Rectal smooth muscle tissue (tissue), 1 donor: Measurements from ENCODE around the gene SGK1.
"Not testable (repeated sequence)": the region's sequence is repeated elsewhere in the genome, so short reads cannot be mapped to it uniquely, and the experiment has no call there.

Source experiments
- H3K27ac ChIP-seq: one replicate; pipeline ENCODE4 v1.7.0; 2013; ENCODE audit warnings: low read depth, low read length, inconsistent platforms
- H3K27me3 ChIP-seq: one replicate; pipeline ENCODE4 v1.7.0; 2013; ENCODE audit warnings: low read length; ENCODE audit not compliant: control insufficient read depth, insufficient read depth
- H3K36me3 ChIP-seq: one replicate; pipeline ENCODE4 v1.7.0; 2013; ENCODE audit warnings: low read length; ENCODE audit not compliant: control insufficient read depth, insufficient read depth
- H3K4me1 ChIP-seq: one replicate; pipeline ENCODE4 v1.7.0; 2013; ENCODE audit warnings: low read length; ENCODE audit not compliant: control insufficient read depth, insufficient read depth
- H3K4me3 ChIP-seq: one replicate; pipeline ENCODE4 v1.7.0; 2013; ENCODE audit warnings: low read length
- H3K9ac ChIP-seq: one replicate; pipeline ENCODE4 v1.7.0; 2013; ENCODE audit warnings: low read length

Gene SGK1

GRCh38 chr6:134217798-134218140, 100.1 kb downstream of the SGK1 start:
- Histone ChIP-seq H3K36me3 (no peaks in the 10 kb centered on the region), H3K4me1 (no peaks in the 10 kb centered on the region), H3K27me3 (no peaks in the 10 kb centered on the region), H3K9ac (no peak overlapping the region), H3K27ac (no peak overlapping the region), H3K4me3 (no peak overlapping the region)

- Histone ChIP-seq H3K9ac (no peak overlapping the region), H3K27me3 (no peaks in the 10 kb centered on the region), H3K4me3 (no peak overlapping the region), H3K27ac (no peak overlapping the region), H3K36me3 (no peaks in the 10 kb centered on the region), H3K4me1 (no peaks in the 10 kb centered on the region)
These were observed 100.7 kb downstream of the SGK1 start for GRCh38 chr6:134217105-134217797.

GRCh38 chr6:134216301-134217010, 101.5 kb downstream of the SGK1 start:
- Histone ChIP-seq H3K9ac (no peak overlapping the region), H3K27ac (no peak overlapping the region), H3K4me1 (no peaks in the 10 kb centered on the region), H3K4me3 (no peak overlapping the region), H3K36me3 (no peaks in the 10 kb centered on the region), H3K27me3 (no peaks in the 10 kb centered on the region)

DNA sequence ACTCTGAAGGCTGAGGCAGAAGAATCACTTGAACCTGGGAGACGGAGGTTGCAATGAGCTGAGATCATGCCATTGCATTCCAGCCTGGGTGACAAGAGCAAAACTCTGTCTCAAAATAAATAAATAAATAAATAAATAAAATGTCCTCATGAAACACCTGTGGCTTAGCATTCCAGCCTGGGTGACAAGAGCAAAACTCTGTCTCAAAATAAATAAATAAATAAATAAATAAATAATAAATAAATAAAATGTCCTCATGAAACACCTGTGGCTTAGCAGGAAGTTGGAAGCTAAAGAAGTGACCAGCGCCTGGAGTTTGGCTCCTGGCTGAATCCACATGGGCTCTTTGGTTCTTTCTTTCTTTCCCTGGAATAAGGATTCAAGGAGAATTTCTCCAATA, 104.5 kb downstream of the SGK1 start:
- not testable (repeated sequence) for H3K4me3 ChIP-seq, H3K27me3 ChIP-seq, H3K9ac ChIP-seq, H3K36me3 ChIP-seq, H3K4me1 ChIP-seq, H3K27ac ChIP-seq

- H3K4me3 ChIP-seq: no peak overlapping the region
- no peak overlapping the region for H3K27ac ChIP-seq
- H3K36me3 ChIP-seq: no peaks in the 10 kb centered on the region
- H3K27me3 ChIP-seq: no peaks in the 10 kb centered on the region
- no peaks in the 10 kb centered on the region for H3K4me1 ChIP-seq
- no peak overlapping the region for H3K9ac ChIP-seq
These were observed 106.6 kb downstream of the SGK1 start for GRCh38 chr6:134211297-134211696.

- Histone ChIP-seq H3K4me3 (no peak overlapping the region), H3K27me3 (no peaks in the 10 kb centered on the region), H3K4me1 (no peaks in the 10 kb centered on the region), H3K36me3 (no peaks in the 10 kb centered on the region), H3K9ac (no peak overlapping the region), H3K27ac (no peak overlapping the region)
These were observed 110.5 kb downstream of the SGK1 start for GRCh38 chr6:134207421-134207820.

DNA sequence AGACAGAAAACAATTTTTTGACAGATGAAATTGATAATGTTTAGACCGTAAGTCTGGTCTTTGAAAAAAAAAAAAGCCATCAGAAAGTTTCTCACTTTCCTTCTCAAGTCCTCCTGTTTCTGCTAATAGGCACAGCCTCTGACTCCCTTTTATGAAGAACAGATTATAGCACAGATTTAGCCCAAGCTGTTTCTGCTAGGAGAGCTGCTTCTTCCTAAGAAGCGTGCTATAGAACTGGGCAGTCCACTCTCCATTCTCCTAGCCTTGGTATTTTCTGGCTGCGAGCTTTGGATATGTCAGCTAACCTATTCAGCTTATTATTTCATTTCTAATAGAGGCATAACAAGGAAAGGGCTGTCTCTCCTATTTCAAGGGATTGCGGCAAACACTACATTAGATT, 112.5 kb downstream of the SGK1 start:
- Histone ChIP-seq H3K36me3 (no peaks in the 10 kb centered on the region), H3K27ac (no peak overlapping the region), H3K9ac (no peak overlapping the region), H3K27me3 (no peaks in the 10 kb centered on the region), H3K4me1 (no peaks in the 10 kb centered on the region), H3K4me3 (no peak overlapping the region)

GRCh38 chr6:134204759-134205158, 113.2 kb downstream of the SGK1 start:
- H3K4me3 ChIP-seq, H3K27me3 ChIP-seq, H3K4me1 ChIP-seq, H3K36me3 ChIP-seq, H3K9ac ChIP-seq, H3K27ac ChIP-seq: not testable (repeated sequence)

- H3K36me3 ChIP-seq: no peaks in the 10 kb centered on the region
- no peak overlapping the region for H3K4me3 ChIP-seq
- H3K27me3 ChIP-seq: no peaks in the 10 kb centered on the region
- no peak overlapping the region for H3K9ac ChIP-seq
- H3K27ac ChIP-seq: no peak overlapping the region
- no peaks in the 10 kb centered on the region for H3K4me1 ChIP-seq
These were observed 113.9 kb downstream of the SGK1 start for GRCh38 chr6:134204031-134204430.

- no peak overlapping the region for H3K4me3 ChIP-seq
- no peaks in the 10 kb centered on the region for H3K36me3 ChIP-seq
- H3K27ac ChIP-seq: no peak overlapping the region
- H3K4me1 ChIP-seq: no peaks in the 10 kb centered on the region
- no peak overlapping the region for H3K9ac ChIP-seq
- H3K27me3 ChIP-seq: no peaks in the 10 kb centered on the region
These were observed 116.2 kb downstream of the SGK1 start for GRCh38 chr6:134201716-134202115.

GRCh38 chr6:134199848-134200606, 117.9 kb downstream of the SGK1 start:
- Histone ChIP-seq H3K36me3 (no peaks in the 10 kb centered on the region), H3K27me3 (no peaks in the 10 kb centered on the region), H3K9ac (no peak overlapping the region), H3K4me1 (no peaks in the 10 kb centered on the region), H3K4me3 (no peak overlapping the region), H3K27ac (no peak overlapping the region)

GRCh38 chr6:134198093-134198492, 119.8 kb downstream of the SGK1 start:
- Histone ChIP-seq H3K4me3 (no peak overlapping the region), H3K4me1 (no peaks in the 10 kb centered on the region), H3K27ac (no peak overlapping the region), H3K27me3 (no peaks in the 10 kb centered on the region), H3K36me3 (no peaks in the 10 kb centered on the region), H3K9ac (no peak overlapping the region)
